SK-N-MC (cell line): Measurements from ENCODE around the gene OGFOD3.

Experiments used
- DNase-seq: peaks from one replicate; pipeline ENCODE4 v3.0.0-alpha.2; 2011; ENCODE audit warnings: low read depth, low spot score
- H3K27ac ChIP-seq: fragments of 200-600 bp; sonication (generic); 2 replicates; pipeline ENCODE4 v1.5.1; 2016; ENCODE audit warnings: mixed run types
- H3K36me3 ChIP-seq: fragments of 200-600 bp; sonication (generic); 2 replicates; pipeline ENCODE4 v1.6.1; 2017; ENCODE audit warnings: antibody characterized with exemption, low read length, mixed read lengths; ENCODE audit not compliant: insufficient read depth
- H3K4me3 ChIP-seq: fragments of 200-600 bp; sonication (generic); 2 replicates; pipeline ENCODE4 v1.5.1; 2016
- H3K9ac ChIP-seq: fragments of 200-600 bp; sonication (generic); 2 replicates; pipeline ENCODE4 v1.8.0; 2017; ENCODE audit warnings: mixed run types, mixed read lengths; ENCODE audit not compliant: insufficient read length
- H3K9me3 ChIP-seq: fragments of 200-600 bp; sonication (generic); 2 replicates; pipeline ENCODE4 v1.6.1; 2017; ENCODE audit warnings: low read depth, mild to moderate bottlenecking, antibody characterized with exemption, low read length, moderate library complexity, mixed read lengths
- EZH2 ChIP-seq: fragments of 200-600 bp; sonication (generic); IDR thresholded peaks from one replicate; pipeline ENCODE4 v1.6.1; 2017; ENCODE audit warnings: antibody characterized with exemption
- FOXP2 ChIP-seq: optimal IDR thresholded peaks from 2 replicates; pipeline ENCODE3; 2011; ENCODE audit warnings: mild to moderate bottlenecking, moderate library complexity; ENCODE audit not compliant: insufficient read depth; ENCODE audit errors: extremely low read length, control extremely low read depth
- POLR2AphosphoS5 ChIP-seq: IDR thresholded peaks from 2 replicates; pipeline ENCODE4 v1.6.1; 2012; ENCODE audit warnings: mild to moderate bottlenecking, low read depth, low read length, borderline replicate concordance

The OGFOD3 gene

DNA sequence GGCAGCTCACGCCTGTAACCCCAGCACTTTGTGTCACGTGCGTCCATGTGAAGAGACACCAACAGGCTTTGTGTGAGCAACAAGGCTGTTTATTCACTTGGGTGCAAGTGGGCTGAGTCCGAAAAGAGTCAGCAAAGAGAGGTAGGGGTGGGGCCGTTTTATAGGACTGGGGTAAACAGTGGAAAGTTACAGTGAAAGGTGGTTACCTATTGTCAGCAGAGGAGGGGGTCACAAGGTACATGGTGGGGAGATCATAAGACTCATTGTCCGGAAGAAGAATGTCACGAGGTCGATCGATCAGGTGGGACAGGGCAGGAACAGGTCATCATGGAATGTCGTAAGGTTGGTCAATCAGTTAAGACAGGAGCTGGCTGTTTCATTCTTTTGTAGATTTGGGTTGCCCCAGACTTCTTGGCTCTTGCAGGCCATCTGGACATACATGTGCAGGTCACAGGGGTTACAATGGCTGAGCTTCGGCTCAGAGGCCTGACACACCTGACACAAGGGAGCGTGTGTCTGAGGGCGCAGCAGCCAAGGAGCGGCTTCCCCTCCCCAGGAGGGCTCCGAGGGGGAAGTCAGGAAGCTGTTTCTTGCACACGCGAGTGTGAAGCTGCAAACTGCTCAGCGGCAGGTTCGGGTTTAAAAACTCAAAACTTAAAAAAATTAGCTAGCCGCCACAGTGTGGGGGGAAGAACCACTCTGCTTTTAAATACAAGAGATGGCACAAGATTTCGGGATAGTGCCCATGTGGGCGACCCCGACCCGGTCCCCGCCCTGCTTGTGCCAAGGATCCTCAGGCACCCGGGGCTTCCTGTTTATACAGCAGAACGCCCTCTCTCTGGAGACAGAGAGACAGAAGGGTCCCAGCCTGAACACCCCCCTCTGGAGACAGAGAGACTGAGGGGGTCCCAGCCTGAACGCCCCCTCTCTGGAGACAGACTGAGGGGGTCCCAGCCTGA is 71.8 kb downstream of the OGFOD3 start:
- no peak for DNase-seq
- Histone ChIP-seq H3K4me3 (no peak overlapping the region), H3K9ac (no peak overlapping the region), H3K27ac (no peak overlapping the region), H3K9me3 (no peaks in the 10 kb centered on the region), H3K36me3 (no peaks in the 10 kb centered on the region)
- TF ChIP-seq FOXP2 (no peak), POLR2AphosphoS5 (no peak), EZH2 (no peak)

DNA sequence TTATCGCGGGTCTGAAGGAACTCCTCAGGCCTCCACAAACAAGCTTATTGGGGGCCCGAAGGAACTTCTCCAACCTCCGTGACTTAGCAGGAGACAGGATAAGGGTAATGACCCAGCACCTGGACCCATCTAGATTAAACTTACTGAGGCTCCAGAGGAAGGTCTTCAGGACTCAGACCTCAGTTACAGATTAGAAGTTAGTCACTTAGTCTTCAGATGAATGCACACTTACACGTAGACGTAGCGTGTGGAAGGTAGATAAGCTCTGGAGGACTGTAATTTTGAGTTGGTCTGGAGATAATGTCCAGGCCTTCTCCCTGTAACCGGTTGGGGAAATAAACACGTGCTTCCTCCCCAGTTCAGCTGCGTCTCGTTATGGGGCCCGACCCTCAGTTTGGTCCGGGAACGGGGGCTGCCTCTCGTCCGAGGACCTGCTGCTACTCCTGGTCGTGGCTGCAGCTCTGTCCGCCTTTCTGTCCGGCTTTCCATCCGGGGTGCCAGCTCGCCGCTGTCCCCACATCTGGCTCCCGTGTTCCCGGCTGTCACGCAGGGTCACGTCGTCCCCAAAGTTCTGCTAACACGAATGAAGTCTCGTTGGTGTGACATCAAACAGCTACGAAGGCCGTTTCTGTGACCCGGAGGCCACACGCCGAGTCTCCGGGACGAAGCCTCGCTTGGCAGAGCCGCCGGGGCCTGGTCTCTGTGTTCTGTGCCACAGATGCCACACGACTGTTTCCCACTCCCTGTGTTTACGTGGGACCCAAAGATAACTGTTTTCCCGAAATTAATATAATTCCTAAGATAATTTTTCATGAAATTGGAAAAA is 73.0 kb downstream of the OGFOD3 start:
- no peak for DNase-seq
- H3K27ac ChIP-seq = 0 out of 2 replicates have a peak overlapping the region, but pooled peaks have one; percentile 16
- H3K9ac ChIP-seq = no peak overlapping the region
- no peaks in the 10 kb centered on the region for H3K36me3 ChIP-seq
- H3K4me3 ChIP-seq = no peak overlapping the region
- TF ChIP-seq POLR2AphosphoS5 = no peak
- no peak for TF ChIP-seq EZH2
- no peak for TF ChIP-seq FOXP2
- H3K9me3 ChIP-seq = no peaks in the 10 kb centered on the region

DNA sequence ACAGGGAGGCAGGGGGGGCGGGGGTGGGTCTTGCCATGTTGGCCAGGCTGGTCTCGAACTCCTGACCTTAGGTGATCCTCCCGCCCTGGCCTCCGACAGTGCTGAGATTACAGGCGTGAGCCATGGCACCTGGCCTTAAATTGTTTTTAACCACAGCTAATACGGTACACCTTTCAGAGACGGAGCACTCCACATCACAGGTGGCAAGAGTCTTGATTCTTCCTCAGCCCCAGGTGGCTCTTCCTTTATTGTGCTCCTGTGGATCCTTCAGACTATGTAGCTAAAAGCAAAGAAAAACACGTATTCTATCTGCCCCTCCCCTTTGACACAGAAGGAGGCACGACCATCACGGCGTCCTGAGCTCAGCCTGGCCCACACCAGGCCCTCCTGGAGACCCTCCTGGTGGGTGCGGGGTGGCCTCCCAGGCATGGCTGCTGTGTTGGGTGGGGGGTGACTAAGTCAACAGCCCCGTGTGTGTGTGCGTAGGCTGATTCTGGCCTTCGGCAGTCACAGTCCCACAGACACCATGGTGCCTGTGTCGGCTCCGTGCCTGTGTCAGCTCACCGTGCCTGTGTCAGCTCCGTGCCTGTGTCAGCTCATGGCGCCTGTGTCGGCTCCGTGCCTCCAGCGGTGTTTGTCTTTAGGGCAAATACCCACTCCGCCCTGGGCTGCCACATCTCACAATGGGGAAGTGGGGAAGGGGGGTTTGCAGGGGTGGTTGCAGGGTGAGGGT is 74.0 kb downstream of the OGFOD3 start:
- Histone ChIP-seq H3K9ac (no peak overlapping the region), H3K4me3 (no peak overlapping the region)
- TF ChIP-seq EZH2 (no peak), FOXP2 (no peak), POLR2AphosphoS5 (no peak)

GRCh38 chr17:82343560-82343959 is 74.8 kb downstream of the OGFOD3 start:
- no peak for TF ChIP-seq POLR2AphosphoS5
- no peak for TF ChIP-seq EZH2
- no peak for TF ChIP-seq FOXP2
- Histone ChIP-seq H3K9ac (no peak overlapping the region), H3K9me3 (no peaks in the 10 kb centered on the region), H3K27ac (no peak overlapping the region), H3K36me3 (no peaks in the 10 kb centered on the region), H3K4me3 (no peak overlapping the region)
- DNase-seq = no peak

More for the DNA sequence above, 74.0 kb downstream of the OGFOD3 start:
- DNase-seq = no peak
- no peaks in the 10 kb centered on the region for H3K9me3 ChIP-seq
- H3K27ac ChIP-seq = no peak overlapping the region
- no peaks in the 10 kb centered on the region for H3K36me3 ChIP-seq

DNA sequence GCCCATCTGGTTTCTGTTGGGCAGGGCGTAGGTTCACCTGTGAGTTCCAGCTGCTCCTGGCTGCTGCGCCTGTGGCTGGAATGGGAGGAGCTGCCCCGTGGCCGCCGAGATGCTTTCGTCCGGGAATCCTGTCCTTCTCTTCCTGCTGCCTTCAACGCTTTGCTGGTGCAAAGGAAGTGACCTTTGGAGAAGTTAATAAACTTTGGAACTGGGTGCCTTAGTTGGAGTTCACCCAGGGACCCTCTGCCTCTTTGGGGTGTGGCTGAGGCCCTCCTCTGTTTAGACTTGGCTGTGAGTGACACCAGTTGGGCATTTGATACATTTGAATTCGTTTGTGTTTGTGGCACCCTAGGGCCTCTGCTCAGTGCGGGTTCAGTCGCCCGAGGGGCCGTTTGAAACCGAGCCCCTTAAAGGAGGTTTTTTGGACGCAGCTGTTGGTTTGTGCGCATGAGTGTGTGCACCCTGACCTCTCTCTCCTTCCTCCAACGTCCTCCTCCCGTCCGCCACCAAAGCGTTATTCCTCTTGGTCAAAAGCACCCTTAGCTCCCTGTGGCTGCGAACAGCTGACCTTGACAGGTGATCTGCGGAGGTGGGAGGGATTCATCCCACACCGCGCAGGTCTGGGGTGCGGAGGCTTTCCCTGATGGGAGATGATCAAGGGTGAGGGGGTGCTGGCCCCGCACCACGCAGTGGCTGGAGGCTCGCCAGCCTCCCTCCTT is 75.9 kb downstream of the OGFOD3 start:
- Histone ChIP-seq H3K9ac (no peak overlapping the region), H3K36me3 (no peaks in the 10 kb centered on the region)

GRCh38 chr17:82339634-82340580 is 78.5 kb downstream of the OGFOD3 start:
- no peak overlapping the region for H3K27ac ChIP-seq
- H3K9ac ChIP-seq = no peak overlapping the region
- no peak for DNase-seq
- H3K9me3 ChIP-seq = no peaks in the 10 kb centered on the region
- no peak for TF ChIP-seq EZH2
- no peak for TF ChIP-seq FOXP2
- TF ChIP-seq POLR2AphosphoS5 = no peak
- no peaks in the 10 kb centered on the region for H3K36me3 ChIP-seq
- no peak overlapping the region for H3K4me3 ChIP-seq

More for the DNA sequence above, 75.9 kb downstream of the OGFOD3 start:
- H3K27ac ChIP-seq = no peak overlapping the region
- TF ChIP-seq FOXP2 = no peak
- TF ChIP-seq POLR2AphosphoS5 = no peak
- no peak for TF ChIP-seq EZH2
- no peak overlapping the region for H3K4me3 ChIP-seq
- H3K9me3 ChIP-seq = no peaks in the 10 kb centered on the region
- no peak for DNase-seq
